Lung (tissue), 12 donors: ENCODE measurements around the gene SYK. TPM values are rescaled to one million over a fixed set of nuclear protein-coding genes. Genes with fewer than 3 reads are reported as not detected.

ENCODE experiments used
- ATAC-seq: fragments of 200-7000 bp; cut with Tn5 transposase; one replicate; pipeline ENCODE4 v1.9.1; 2020; ENCODE audit warnings: moderate number of reproducible peaks; ENCODE audit not compliant: insufficient read depth, low FRiP score
- DNase-seq, 3 donors: peaks; one replicate each; pipeline ENCODE4 v3.0.0-alpha.2; 2013 to 2017
- H3K27ac ChIP-seq, 2 donors: one replicate each; pipeline ENCODE4 v1.5.1; 2013; ENCODE audit warnings: mild to moderate bottlenecking in 2 of 2, moderate library complexity in 2 of 2, control low read depth in 1 of 2, inconsistent platforms in 1 of 2, low read depth in 1 of 2, low read length in 1 of 2
- H3K27me3 ChIP-seq, 3 donors: one replicate each; pipeline ENCODE4 v1.5.1; 2013; ENCODE audit warnings: low read length in 2 of 3; ENCODE audit not compliant: control insufficient read depth in 3 of 3, insufficient read depth in 3 of 3
- H3K36me3 ChIP-seq, 4 donors: one replicate each; pipeline ENCODE4 v1.5.1; 2013; ENCODE audit warnings: low read length in 4 of 4, mild to moderate bottlenecking in 1 of 4, moderate library complexity in 1 of 4; ENCODE audit not compliant: control insufficient read depth in 4 of 4, insufficient read depth in 4 of 4
- H3K4me1 ChIP-seq, 5 donors: one replicate each; pipeline ENCODE4 v1.5.1; 2013; ENCODE audit warnings: low read length in 5 of 5, mild to moderate bottlenecking in 2 of 5, moderate library complexity in 1 of 5; ENCODE audit not compliant: control insufficient read depth in 5 of 5, insufficient read depth in 5 of 5
- H3K4me3 ChIP-seq: one replicate; pipeline ENCODE4 v1.5.1; 2013; ENCODE audit warnings: mild to moderate bottlenecking, control low read depth, moderate library complexity
- H3K9ac ChIP-seq, 2 donors: one replicate each; pipeline ENCODE4 v1.5.1; 2013; ENCODE audit warnings: low read length in 2 of 2, control low read depth in 1 of 2; ENCODE audit not compliant: insufficient read depth in 1 of 2
- H3K9me3 ChIP-seq, 4 donors: one replicate each; pipeline ENCODE4 v1.5.1; 2013; ENCODE audit warnings: low read length in 3 of 4, mild to moderate bottlenecking in 1 of 4, moderate library complexity in 1 of 4; ENCODE audit not compliant: control insufficient read depth in 4 of 4, insufficient read depth in 3 of 4
- CTCF ChIP-seq: IDR thresholded peaks from 2 replicates; pipeline ENCODE4 v1.5.1; 2012; ENCODE audit warnings: mild to moderate bottlenecking; ENCODE audit errors: control extremely low read depth, extremely low read depth
- WGBS, 2 donors: extraction: QIAGEN DNeasy Blood & Tissue Kit; methylation state at CpG; one replicate each; pipeline ENCODE4 v1.1.7; 2013; 5-methylcytosine and 5-hydroxymethylcytosine counted together
- polyA plus RNA-seq, 2 donors: library from polyadenylated mRNA; stranded (reverse); fragments of 200-250 nt; gene quantifications; one replicate each; pipeline ENCODE4 v1.2.1, GENCODE V29; 2013
- total RNA-seq, 2 donors: library from RNA; depleted of rRNA in 1 of 2; stranded (reverse); fragments of >200 nt in 1 of 2; gene quantifications; one replicate each; pipeline ENCODE4 v1.2.1, GENCODE V29; 2014 to 2021
- donor health status: control.
- donor health status: control.
- donor health status: Bipolar disorder and iron deficiency.
- donor health status: healthy.
- donor health status: DM: yes; HTN: yes; CAD: no.

Gene SYK
- total and polyA plus RNA-seq, 4 donors = 13.7 to 71.6 (median 35.0) TPM

- peaks cover 0 to 7% (median 0%) of the 10 kb centered on the region in 4 donors for H3K36me3 ChIP-seq
- H3K9me3 ChIP-seq = no peaks in the 10 kb centered on the region
- no peak for TF ChIP-seq CTCF
- no peaks in the 10 kb centered on the region for H3K27me3 ChIP-seq
- 81 to 86% methylated on average over 3 of the region's 3 CpGs for WGBS, 2 donors
- peaks cover 0 to 8% (median 0%) of the 10 kb centered on the region in 5 donors for H3K4me1 ChIP-seq
- no peak overlapping the region for H3K4me3 ChIP-seq
- no peak overlapping the region for H3K27ac ChIP-seq
- no peak overlapping the region for H3K9ac ChIP-seq
- DNase-seq (no peak), ATAC-seq (no peak)
Measured at GRCh38 chr9:90896231-90896630, 94.6 kb downstream of the SYK start.

- H3K27ac ChIP-seq = no peak overlapping the region
- TF ChIP-seq CTCF = no peak
- H3K9ac ChIP-seq = no peak overlapping the region
- ATAC-seq (no peak), DNase-seq (no peak)
- H3K4me3 ChIP-seq = no peak overlapping the region
- no peaks in the 10 kb centered on the region for H3K4me1 ChIP-seq
- no peaks in the 10 kb centered on the region for H3K27me3 ChIP-seq
- peaks cover 0 to 5% (median 0%) of the 10 kb centered on the region in 4 donors for H3K36me3 ChIP-seq
- WGBS, 2 donors = 84 to 85% methylated on average over 3 of the region's 3 CpGs
- H3K9me3 ChIP-seq = peaks cover 0 to 2% (median 0%) of the 10 kb centered on the region in 4 donors
Measured at GRCh38 chr9:90898228-90898627, 96.6 kb downstream of the SYK start.

GRCh38 chr9:90899287-90899686 is 97.7 kb downstream of the SYK start:
- Histone ChIP-seq H3K4me3 (no peak overlapping the region), H3K9ac (no peak overlapping the region), H3K4me1 (no peaks in the 10 kb centered on the region), H3K9me3 (peaks cover 0 to 2% (median 0%) of the 10 kb centered on the region in 4 donors), H3K27me3 (no peaks in the 10 kb centered on the region), H3K36me3 (peaks cover 0 to 5% (median 0%) of the 10 kb centered on the region in 4 donors), H3K27ac (no peak overlapping the region)
- no peak for TF ChIP-seq CTCF
- ATAC-seq = no peak
- no peak for DNase-seq
- WGBS, 2 donors = 93 to 95% methylated on average over 3 of the region's 3 CpGs

GRCh38 chr9:90900130-90900529 is 98.5 kb downstream of the SYK start:
- no peak overlapping the region for H3K4me3 ChIP-seq
- ATAC-seq = no peak
- peaks cover 0 to 2% (median 0%) of the 10 kb centered on the region in 4 donors for H3K9me3 ChIP-seq
- peak; percentile 54 to 65 (median 64) for DNase-seq
- no peak overlapping the region for H3K9ac ChIP-seq
- TF ChIP-seq CTCF = no peak
- no peaks in the 10 kb centered on the region for H3K4me1 ChIP-seq
- whole genome bisulfite sequencing, 2 donors = 83 to 95% methylated on average over 5 of the region's 5 CpGs
- no peak overlapping the region for H3K27ac ChIP-seq
- H3K27me3 ChIP-seq = no peaks in the 10 kb centered on the region
- peaks cover 0 to 4% (median 0%) of the 10 kb centered on the region in 4 donors for H3K36me3 ChIP-seq
